Mesenchymal stem cell (in vitro differentiated cells and primary cell): ENCODE data around the gene ITSN1.

Experiments
- DNase-seq: peaks from one replicate; pipeline ENCODE4 v3.0.0-alpha.2; 2013
- H2AFZ ChIP-seq: one replicate; pipeline ENCODE4 v1.6.1; 2013; ENCODE audit warnings: low read depth, mild to moderate bottlenecking, control low read depth, inconsistent platforms, low read length, moderate library complexity
- H2AK5ac ChIP-seq: 2 replicates; pipeline ENCODE4 v1.6.1; 2013; ENCODE audit warnings: low read length, moderate library complexity, mild to moderate bottlenecking, inconsistent platforms; ENCODE audit not compliant: severe bottlenecking
- H2BK120ac ChIP-seq: one replicate; pipeline ENCODE4 v1.6.1; 2013; ENCODE audit warnings: low read depth, mild to moderate bottlenecking, inconsistent platforms, low read length, moderate library complexity
- H2BK12ac ChIP-seq, 2 experiments: one replicate each; pipeline ENCODE4 v1.6.1; 2013; ENCODE audit warnings: inconsistent platforms in 2 of 2, low read length in 2 of 2, mild to moderate bottlenecking in 2 of 2, moderate library complexity in 2 of 2, control low read depth in 1 of 2
- H2BK15ac ChIP-seq: one replicate; pipeline ENCODE4 v1.6.1; 2013; ENCODE audit warnings: mild to moderate bottlenecking, low read depth, inconsistent platforms; ENCODE audit not compliant: poor library complexity, severe bottlenecking
- H2BK5ac ChIP-seq: 2 replicates; pipeline ENCODE4 v1.6.1; 2013; ENCODE audit warnings: low read depth, mild to moderate bottlenecking, low read length, control low read depth, inconsistent platforms; ENCODE audit not compliant: poor library complexity, severe bottlenecking
- H3K14ac ChIP-seq, 2 experiments: one replicate each; pipeline ENCODE4 v1.6.1; 2013; ENCODE audit warnings: inconsistent platforms in 2 of 2, low read length in 2 of 2, control low read depth in 1 of 2, mild to moderate bottlenecking in 1 of 2, moderate library complexity in 1 of 2
- H3K18ac ChIP-seq, 2 experiments: one replicate each; pipeline ENCODE4 v1.6.1; 2013; ENCODE audit warnings: inconsistent platforms in 2 of 2, low read length in 2 of 2, control low read depth in 1 of 2, low read depth in 1 of 2, mild to moderate bottlenecking in 1 of 2
- H3K23ac ChIP-seq, 2 experiments: one replicate each; pipeline ENCODE4 v1.6.1; 2013; ENCODE audit warnings: inconsistent platforms in 2 of 2, low read length in 2 of 2, mild to moderate bottlenecking in 2 of 2, moderate library complexity in 2 of 2, control low read depth in 1 of 2
- H3K27ac ChIP-seq: 2 replicates; pipeline ENCODE4 v1.5.1; 2013; ENCODE audit warnings: mild to moderate bottlenecking, moderate library complexity, low read length, control low read depth, inconsistent platforms; ENCODE audit not compliant: poor library complexity, severe bottlenecking
- H3K27me3 ChIP-seq, 2 experiments: 2 replicates each; pipeline versions ENCODE4 v1.6.1 to v1.7.0; 2013; ENCODE audit warnings: low read length in 2 of 2, mild to moderate bottlenecking in 2 of 2, moderate library complexity in 2 of 2, control low read depth in 1 of 2, inconsistent platforms in 1 of 2; ENCODE audit not compliant: control insufficient read depth in 1 of 2, insufficient read depth in 1 of 2
- H3K36me3 ChIP-seq, 2 experiments: 2 replicates each; pipeline versions ENCODE4 v1.6.1 to v1.7.0; 2013; ENCODE audit warnings: low read length in 2 of 2, control low read depth in 1 of 2, inconsistent platforms in 1 of 2, low read depth in 1 of 2, mild to moderate bottlenecking in 1 of 2; ENCODE audit not compliant: insufficient read depth in 2 of 2, control insufficient read depth in 1 of 2
- H3K4ac ChIP-seq, 2 experiments: one replicate each; pipeline ENCODE4 v1.6.1; 2013; ENCODE audit warnings: inconsistent platforms in 2 of 2, low read length in 2 of 2, mild to moderate bottlenecking in 2 of 2, moderate library complexity in 2 of 2, control low read depth in 1 of 2, low read depth in 1 of 2
- H3K4me1 ChIP-seq: 2 replicates; pipeline ENCODE4 v1.6.1; 2013; ENCODE audit warnings: low read depth, low read length, control low read depth; ENCODE audit not compliant: control insufficient read depth, insufficient read depth
- H3K4me2 ChIP-seq: 2 replicates; pipeline ENCODE4 v1.6.1; 2013; ENCODE audit warnings: low read length, mild to moderate bottlenecking, inconsistent platforms; ENCODE audit not compliant: poor library complexity, severe bottlenecking
- H3K4me3 ChIP-seq, 2 experiments: 2 replicates each; pipeline versions ENCODE4 v1.5.1 to v1.7.0; 2013; ENCODE audit warnings: low read length in 2 of 2, mild to moderate bottlenecking in 2 of 2, control low read depth in 1 of 2, low read depth in 1 of 2; ENCODE audit not compliant: insufficient read depth in 1 of 2
- H3K79me1 ChIP-seq: replicated peaks from 2 replicates; pipeline ENCODE4 v1.6.1; 2013; ENCODE audit warnings: mild to moderate bottlenecking, control low read depth, low read length, inconsistent platforms; ENCODE audit not compliant: poor library complexity, severe bottlenecking
- H3K9ac ChIP-seq: 2 replicates; pipeline ENCODE4 v1.7.0; 2013; ENCODE audit warnings: mild to moderate bottlenecking, low read length, moderate library complexity
- H3K9me3 ChIP-seq: 2 replicates; pipeline ENCODE4 v1.7.0; 2013; ENCODE audit warnings: mild to moderate bottlenecking, low read length; ENCODE audit not compliant: control insufficient read depth
- H4K8ac ChIP-seq: one replicate; pipeline ENCODE4 v1.6.1; 2013; ENCODE audit warnings: inconsistent platforms, mild to moderate bottlenecking, low read length, moderate library complexity
- H4K91ac ChIP-seq: one replicate; pipeline ENCODE4 v1.6.1; 2013; ENCODE audit warnings: mild to moderate bottlenecking, low read length, inconsistent platforms
- WGBS: methylation state at CpG from one replicate; pipeline ENCODE4 v1.1.7; 2013; ENCODE audit warnings: mixed read lengths; 5-methylcytosine and 5-hydroxymethylcytosine counted together

The ITSN1 gene

DNA sequence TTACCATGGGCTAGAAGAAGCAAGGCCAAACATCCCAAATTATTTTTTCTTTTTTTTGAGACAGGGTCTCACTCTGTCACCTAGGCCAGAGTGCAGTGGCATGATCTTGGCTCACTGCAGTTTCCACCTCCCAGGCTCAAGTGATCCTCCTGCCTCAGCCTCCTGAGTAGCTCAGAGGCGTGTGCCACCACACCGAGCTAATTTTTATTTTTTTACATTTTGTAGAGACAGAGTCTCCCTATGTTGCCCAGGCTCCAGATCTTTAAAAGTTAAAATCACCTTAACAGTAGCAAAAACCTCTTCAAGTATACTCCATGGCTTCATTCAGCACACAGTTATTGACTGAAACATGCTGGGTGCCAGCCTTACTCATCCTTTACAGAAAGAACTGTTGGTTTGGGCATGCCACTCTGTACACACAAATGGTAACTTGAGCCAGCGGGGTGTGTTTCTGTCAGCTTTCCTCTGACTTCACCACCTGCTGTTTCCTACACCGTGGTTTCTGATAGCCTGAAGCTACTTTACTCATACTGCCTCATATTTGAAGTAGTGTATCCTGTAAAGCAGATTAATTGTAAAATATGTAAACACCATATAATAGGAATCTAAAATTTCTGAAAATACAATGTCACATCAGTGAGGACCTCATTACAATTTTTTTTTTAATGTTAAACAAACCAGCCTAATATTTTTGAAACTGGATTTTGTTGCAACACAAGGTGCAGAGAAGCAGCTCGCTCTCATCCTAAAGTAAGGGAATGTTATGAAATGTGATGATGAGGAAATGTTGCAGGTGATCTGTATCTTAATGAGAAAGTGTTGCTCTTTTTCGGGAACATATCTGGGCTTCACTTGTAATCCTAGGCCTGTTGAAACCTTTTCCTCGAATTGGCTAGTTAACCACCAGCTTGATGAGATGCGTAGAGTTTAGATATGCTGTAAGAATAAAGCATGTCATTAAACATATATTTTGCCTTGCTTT lies 159.4 kb downstream of the ITSN1 start:
- peaks cover 4% of the 10 kb centered on the region for H3K79me1 ChIP-seq
- no peak overlapping the region for H3K14ac ChIP-seq
- H3K4me2 ChIP-seq: no peak overlapping the region
- peaks cover 15 to 23% of the 10 kb centered on the region in 2 experiments for H3K36me3 ChIP-seq
- no peak overlapping the region for H3K4me3 ChIP-seq
- H3K18ac ChIP-seq: no peak overlapping the region
- WGBS: 98% methylated on average over 6 of the region's 8 CpGs
- peak; percentile 31 for DNase-seq
- no peak overlapping the region for H2AK5ac ChIP-seq
- H4K8ac ChIP-seq: no peak overlapping the region
- no peak overlapping the region for H2BK5ac ChIP-seq
- no peaks in the 10 kb centered on the region for H3K27me3 ChIP-seq
- H2BK120ac ChIP-seq: no peak overlapping the region
- no peak overlapping the region for H3K9ac ChIP-seq
- no peak overlapping the region for H4K91ac ChIP-seq
- H3K9me3 ChIP-seq: no peaks in the 10 kb centered on the region
- H2AFZ ChIP-seq: no peak overlapping the region
- peaks cover 2% of the 10 kb centered on the region for H3K4me1 ChIP-seq
- H3K4ac ChIP-seq: no peak overlapping the region
- H3K23ac ChIP-seq: no peak overlapping the region
- peak overlapping the region; percentile 23 for H3K27ac ChIP-seq
- no peak overlapping the region for H2BK12ac ChIP-seq
- H2BK15ac ChIP-seq: no peak overlapping the region

DNA sequence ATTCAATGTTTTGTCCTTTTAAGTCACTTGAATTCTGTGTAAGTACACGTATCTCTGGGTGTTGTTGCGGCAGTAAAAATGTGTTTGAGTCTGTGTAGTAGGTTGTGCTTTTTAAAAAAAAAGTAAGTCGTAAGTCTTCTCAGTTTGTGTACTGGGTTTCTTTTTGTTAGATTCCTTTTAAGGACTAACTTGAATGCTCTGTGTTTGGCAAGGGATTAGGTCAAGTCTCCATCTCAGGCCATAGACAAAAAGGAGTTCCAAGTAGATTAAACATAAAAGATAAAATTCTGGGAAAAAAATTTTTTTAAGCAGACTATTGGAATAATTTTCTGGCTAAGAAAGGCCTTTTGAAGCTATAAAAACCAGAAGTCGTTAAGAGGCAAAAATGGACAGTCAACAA lies 160.2 kb downstream of the ITSN1 start:
- no peak overlapping the region for H3K4ac ChIP-seq
- no peak overlapping the region for H2BK12ac ChIP-seq
- peaks cover 4% of the 10 kb centered on the region for H3K4me1 ChIP-seq
- H3K79me1 ChIP-seq: peaks cover 8% of the 10 kb centered on the region
- H3K18ac ChIP-seq: no peak overlapping the region
- no peak overlapping the region for H3K14ac ChIP-seq
- no peak overlapping the region for H3K4me2 ChIP-seq
- H4K8ac ChIP-seq: no peak overlapping the region
- no peaks in the 10 kb centered on the region for H3K9me3 ChIP-seq
- no peak overlapping the region for H3K27ac ChIP-seq
- no peak overlapping the region for H2AFZ ChIP-seq
- DNase-seq: no peak
- H3K27me3 ChIP-seq: no peaks in the 10 kb centered on the region
- no peak overlapping the region for H3K9ac ChIP-seq
- H4K91ac ChIP-seq: no peak overlapping the region
- H2BK5ac ChIP-seq: no peak overlapping the region
- no peak overlapping the region for H2BK120ac ChIP-seq
- peaks cover 11 to 17% of the 10 kb centered on the region in 2 experiments for H3K36me3 ChIP-seq
- no peak overlapping the region for H3K23ac ChIP-seq
- 82% methylated on average over 4 of the region's 4 CpGs for WGBS
- no peak overlapping the region for H3K4me3 ChIP-seq
- no peak overlapping the region for H2BK15ac ChIP-seq
- H2AK5ac ChIP-seq: no peak overlapping the region

DNA sequence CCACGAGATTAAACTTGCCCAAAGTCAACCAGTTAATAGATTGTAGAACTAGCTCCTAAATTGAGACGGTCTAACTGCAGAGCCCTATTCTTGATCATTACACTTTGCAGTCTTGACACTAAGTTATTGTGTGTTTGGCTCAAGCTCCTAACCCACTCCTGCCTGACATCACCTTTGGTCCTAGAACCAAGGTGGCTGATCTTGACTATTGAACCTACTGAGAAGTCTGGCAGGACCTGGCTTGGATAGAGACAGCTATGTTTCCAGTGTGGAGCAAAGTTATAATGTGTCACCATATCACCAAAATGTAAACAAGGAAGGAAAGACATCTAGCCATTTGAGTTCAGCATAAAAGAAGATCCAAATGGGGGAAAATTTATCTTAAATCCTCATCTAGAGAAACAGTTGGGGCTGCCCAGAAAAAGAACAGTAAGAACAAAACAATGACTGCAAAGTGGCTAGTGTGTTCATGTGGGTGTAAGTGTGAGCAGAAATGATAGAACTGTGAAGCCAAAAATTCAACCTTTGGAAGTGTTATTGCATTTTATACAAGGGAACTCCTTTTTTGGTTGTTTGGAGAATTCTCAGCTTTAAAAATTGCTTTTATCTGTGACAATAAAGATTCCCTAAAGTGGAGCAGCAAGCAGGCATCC lies 166.5 kb downstream of the ITSN1 start:
- Histone ChIP-seq H4K8ac (no peak overlapping the region), H3K23ac (no peak overlapping the region), H2BK15ac (no peak overlapping the region), H4K91ac (no peak overlapping the region), H2BK120ac (no peak overlapping the region), H3K18ac (no peak overlapping the region), H3K27me3 (no peaks in the 10 kb centered on the region), H3K36me3 (peaks cover 9 to 10% of the 10 kb centered on the region in 2 experiments), H2BK5ac (no peak overlapping the region), H3K4me3 (no peak overlapping the region), H3K4me1 (peaks cover 4% of the 10 kb centered on the region), H3K9me3 (no peaks in the 10 kb centered on the region), H3K79me1 (peaks cover 10% of the 10 kb centered on the region), H3K4me2 (no peak overlapping the region), H3K27ac (no peak overlapping the region), H3K14ac (no peak overlapping the region), H3K4ac (no peak overlapping the region), H3K9ac (no peak overlapping the region), H2BK12ac (no peak overlapping the region), H2AK5ac (no peak overlapping the region), H2AFZ (no peak overlapping the region)
- 98% methylated on average over 2 of the region's 2 CpGs for WGBS
- DNase-seq: no peak

DNA sequence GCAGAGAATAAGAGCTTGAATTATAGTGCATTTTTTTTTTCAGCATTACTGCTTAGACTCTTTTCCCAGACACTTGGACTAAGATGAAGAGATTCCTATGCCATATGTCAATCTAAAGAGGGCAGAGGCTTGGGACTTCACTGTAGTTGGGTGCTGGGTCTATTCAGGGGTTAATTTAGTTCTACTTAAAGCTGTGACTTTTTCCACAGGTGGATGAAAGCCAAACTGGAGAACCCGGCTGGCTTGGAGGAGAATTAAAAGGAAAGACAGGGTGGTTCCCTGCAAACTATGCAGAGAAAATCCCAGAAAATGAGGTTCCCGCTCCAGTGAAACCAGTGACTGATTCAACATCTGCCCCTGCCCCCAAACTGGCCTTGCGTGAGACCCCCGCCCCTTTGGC lies 168.5 kb downstream of the ITSN1 start:
- Histone ChIP-seq H4K91ac (no peak overlapping the region), H2BK120ac (no peak overlapping the region), H3K4ac (no peak overlapping the region), H3K27me3 (no peaks in the 10 kb centered on the region), H3K4me2 (no peak overlapping the region), H3K14ac (no peak overlapping the region), H3K36me3 (peaks cover 20 to 27% of the 10 kb centered on the region in 2 experiments), H2BK5ac (no peak overlapping the region), H2AK5ac (no peak overlapping the region), H2BK12ac (no peak overlapping the region), H3K4me3 (peak overlapping the region in 1 of 2 experiments; percentile 48), H3K23ac (no peak overlapping the region), H3K79me1 (peaks cover 14% of the 10 kb centered on the region), H2AFZ (no peak overlapping the region), H3K4me1 (peaks cover 10% of the 10 kb centered on the region), H3K9ac (peak overlapping the region; percentile 59), H2BK15ac (no peak overlapping the region), H3K18ac (no peak overlapping the region), H4K8ac (no peak overlapping the region), H3K27ac (no peak overlapping the region), H3K9me3 (no peaks in the 10 kb centered on the region)
- DNase-seq: no peak
- 94% methylated on average over 4 of the region's 4 CpGs for WGBS
